Endothelial cell of umbilical vein (primary cell): ENCODE results near the gene IL24. TPM values are rescaled to one million over a fixed set of nuclear protein-coding genes. Genes with fewer than 3 reads are reported as not detected.

Experiments used
- BruUV-seq: library from RNA; stranded (reverse); fragments of 400-500 nt; replicated peaks from 2 replicates; lab custom pipeline; 2021; lab: Mats Ljungman, UMichigan
- CTCF ChIA-PET: fragments of 300-600, 350-600 bp; sonication (Branson Sonifier 250); formaldehyde crosslinking; loops from one replicate; lab custom pipeline; 2021; ENCODE audit warnings: antibody characterized with exemption, inconsistent platforms; lab: Charles Lee
- POLR2A ChIA-PET: fragments of 300-600, 350-600 bp; sonication (Branson Sonifier 250); formaldehyde crosslinking; loops from one replicate; lab custom pipeline; 2021; ENCODE audit warnings: antibody characterized with exemption, inconsistent platforms; lab: Charles Lee
- DNase-seq: peaks from one replicate; pipeline ENCODE4 v3.0.0-alpha.2; 2011; ENCODE audit warnings: low read depth, low spot score
- FAIRE-seq: peaks from 2 replicates; lab custom pipeline; 2011; peaks lifted over from hg19 to GRCh38; lab: Jason Lieb, UNC
- H2AFZ ChIP-seq: 2 replicates; pipeline ENCODE4 v1.6.0; 2012; ENCODE audit warnings: low read depth, low read length, control low read depth, inconsistent platforms
- H3K27ac ChIP-seq: 2 replicates; pipeline ENCODE4 v1.5.1; 2011; ENCODE audit warnings: low read depth, mild to moderate bottlenecking, control low read depth, low read length, moderate library complexity; ENCODE audit not compliant: insufficient read depth
- H3K27me3 ChIP-seq, 2 experiments: 2 replicates each; pipeline versions ENCODE4 v1.6.0 to v1.6.1; 2011; ENCODE audit warnings: low read length in 2 of 2, mixed read lengths in 1 of 2; ENCODE audit not compliant: control insufficient read depth in 2 of 2, insufficient read depth in 2 of 2
- H3K36me3 ChIP-seq, 2 experiments: 2 replicates in 1 of 2; 3 replicates in 1 of 2; pipeline ENCODE4 v1.5.1; 2011; ENCODE audit warnings: low read length in 2 of 2, mild to moderate bottlenecking in 1 of 2, moderate library complexity in 1 of 2; ENCODE audit not compliant: control insufficient read depth in 2 of 2, insufficient read depth in 2 of 2; ENCODE audit errors: extremely low read depth in 1 of 2
- H3K4me1 ChIP-seq: 3 replicates; pipeline ENCODE4 v1.5.1; 2011; ENCODE audit warnings: mild to moderate bottlenecking, low read length; ENCODE audit not compliant: control insufficient read depth, insufficient read depth; ENCODE audit errors: extremely low read depth
- H3K4me2 ChIP-seq: 2 replicates; pipeline ENCODE4 v1.6.1; 2011; ENCODE audit warnings: low read length, control low read depth, mixed read lengths; ENCODE audit not compliant: insufficient read depth
- H3K4me3 ChIP-seq, 3 experiments: fragments of 200-600 bp in 1 of 3; sonication (generic), shearing (Covaris generic) in 1 of 3; replicated peaks in 1 of 3; 2 replicates each; pipeline ENCODE4 v1.5.1; 2011 to 2016; ENCODE audit warnings: control low read depth in 3 of 3, low read length in 3 of 3, mild to moderate bottlenecking in 2 of 3, inconsistent platforms in 1 of 3, low read depth in 1 of 3, moderate library complexity in 1 of 3; ENCODE audit not compliant: insufficient read depth in 1 of 3
- H3K79me2 ChIP-seq: 2 replicates; pipeline ENCODE4 v1.6.0; 2012; ENCODE audit warnings: low read length, inconsistent platforms; ENCODE audit not compliant: control insufficient read depth, insufficient read depth
- H3K9ac ChIP-seq: replicated peaks from 2 replicates; pipeline ENCODE3; 2011; ENCODE audit warnings: low read length, control low read depth; ENCODE audit not compliant: insufficient read depth; ENCODE audit errors: extremely low read depth
- H3K9me1 ChIP-seq: replicated peaks from 3 replicates; pipeline ENCODE4 v1.6.0; 2011; ENCODE audit warnings: mild to moderate bottlenecking, low read length; ENCODE audit not compliant: control insufficient read depth, insufficient read depth; ENCODE audit errors: extremely low read depth
- H3K9me3 ChIP-seq: replicated peaks from 2 replicates; pipeline ENCODE4 v1.5.1; 2012; ENCODE audit warnings: low read length, inconsistent platforms; ENCODE audit not compliant: control insufficient read depth, insufficient read depth
- H4K20me1 ChIP-seq: replicated peaks from 2 replicates; pipeline ENCODE3; 2011; ENCODE audit warnings: mild to moderate bottlenecking, low read length; ENCODE audit not compliant: control insufficient read depth, insufficient read depth; ENCODE audit errors: extremely low read depth
- CTCF ChIP-seq, 2 donors: IDR thresholded peaks; 1 replicate in 1 of 2; 2 replicates in 1 of 2; pipeline ENCODE4 v1.5.1; 2011; ENCODE audit warnings: low read length in 2 of 2, mild to moderate bottlenecking in 2 of 2, moderate library complexity in 2 of 2, control low read depth in 1 of 2, inconsistent platforms in 1 of 2, low read depth in 1 of 2; ENCODE audit not compliant: insufficient read depth in 1 of 2; ENCODE audit errors: extremely low read depth in 1 of 2
- EZH2 ChIP-seq: IDR thresholded peaks from 2 replicates; pipeline ENCODE4 v1.6.1; 2012; ENCODE audit warnings: borderline replicate concordance, low read depth, mild to moderate bottlenecking, moderate library complexity, low read length, inconsistent platforms; ENCODE audit not compliant: severe bottlenecking
- FOS ChIP-seq: IDR thresholded peaks from 2 replicates; pipeline ENCODE4 v1.6.1; 2011; ENCODE audit warnings: mild to moderate bottlenecking, low read length, moderate library complexity, borderline replicate concordance; ENCODE audit not compliant: insufficient read depth
- GATA2 ChIP-seq: IDR thresholded peaks from 2 replicates; pipeline ENCODE4 v1.7.0; 2011; ENCODE audit warnings: low read depth, mild to moderate bottlenecking, moderate library complexity, mixed read lengths, low read length; ENCODE audit not compliant: insufficient read length, insufficient read depth
- JUN ChIP-seq: IDR thresholded peaks from 2 replicates; pipeline ENCODE4 v1.6.1; 2011; ENCODE audit warnings: borderline replicate concordance, low read depth; ENCODE audit not compliant: insufficient read length, insufficient read depth
- MAX ChIP-seq: IDR thresholded peaks from 2 replicates; pipeline ENCODE4 v1.6.1; 2011; ENCODE audit not compliant: insufficient read depth, insufficient read length
- MYC ChIP-seq: IDR thresholded peaks from one replicate; pipeline ENCODE4 v1.6.1; 2011; ENCODE audit warnings: mild to moderate bottlenecking, low read depth, low read length
- POLR2A ChIP-seq: IDR thresholded peaks from 2 replicates; pipeline ENCODE4 v1.6.1; 2012; ENCODE audit warnings: low read depth, mild to moderate bottlenecking, control low read depth, low read length
- POLR2AphosphoS5 ChIP-seq: IDR thresholded peaks from 2 replicates; pipeline ENCODE4 v1.6.1; 2012; ENCODE audit warnings: low read depth, mild to moderate bottlenecking, control low read depth, low read length, moderate library complexity; ENCODE audit not compliant: insufficient read depth
- dilution Hi-C: fragments of 300-500 bp; cut with MboI; formaldehyde crosslinking; loops from one replicate; pipeline ENCODE4 v1.15.0; 2019; ENCODE audit warnings: low sequenced_read_pairs; ENCODE audit not compliant: extremely low pct_ligation_motif_present
- intact Hi-C: fragments of 100-400 bp; cut with micrococcal nuclease; formaldehyde crosslinking; loops from one replicate; pipeline ENCODE4 v1.10.0; 2022
- polyA plus RNA-seq, 4 experiments: library from polyadenylated mRNA; depleted of rRNA in 3 of 4; stranded (reverse) in 3 of 4; unstranded in 1 of 4; fragments of >200 nt; gene quantifications; 2 replicates each; pipeline versions ENCODE4 v1.2.1 to v1.2.3, GENCODE V29; 2011 to 2012; ENCODE audit warnings: missing spikeins in 1 of 4
- total RNA-seq: library from RNA; stranded (reverse); gene quantifications from 2 replicates; pipeline ENCODE4 v1.2.3, GENCODE V29; 2021

IL24 gene
- total and polyA plus RNA-seq, 2 donors (not counting 3 experiments of a cell fraction or from before 2014, with no cell fraction given) = not detected

GRCh38 chr1:206896261-206896660 is 982 bp upstream of the IL24 start:
- no peak overlapping the region for H2AFZ ChIP-seq
- H3K4me3 ChIP-seq = no peak overlapping the region
- dilution Hi-C loops (no loop called here), intact Hi-C loops (no loop called here)
- ChIA-PET POLR2A (no interaction called here), CTCF (interaction anchor here (2.8 kb wide), 1 partner anchor 16 kb away, joined by 10 read pairs; no protein-coding TSS in a partner anchor)
- H3K9me3 ChIP-seq = no peaks in the 10 kb centered on the region
- no peak overlapping the region for H3K27ac ChIP-seq
- DNase-seq (no peak), FAIRE-seq (no peak)
- H3K4me2 ChIP-seq = no peak overlapping the region
- H3K36me3 ChIP-seq = no peaks in the 10 kb centered on the region
- no peaks in the 10 kb centered on the region for H4K20me1 ChIP-seq
- peaks cover 0 to 5% of the 10 kb centered on the region in 2 experiments for H3K27me3 ChIP-seq
- H3K4me1 ChIP-seq = no peaks in the 10 kb centered on the region
- BruUV-seq = no TSS peak
- no peaks in the 10 kb centered on the region for H3K79me2 ChIP-seq
- H3K9me1 ChIP-seq = no peaks in the 10 kb centered on the region
- TF ChIP-seq POLR2A = no peak
- no peak for TF ChIP-seq MAX
- TF ChIP-seq POLR2AphosphoS5 = no peak
- TF ChIP-seq JUN = no peak
- no peak for TF ChIP-seq MYC
- no peak for TF ChIP-seq FOS
- no peak for TF ChIP-seq GATA2
- no peak for TF ChIP-seq EZH2
- TF ChIP-seq CTCF (IDR thresholded peaks at IDR 0.05; ENCODE audit: extremely low read depth in 1 of 2, insufficient read depth in 1 of 2, low read depth in 1 of 2, low read length in 2 of 2) = no peak
- no peak overlapping the region for H3K9ac ChIP-seq
